ENCODE results near the gene GPHB5.

- TF ChIP-seq JUNB (IDR thresholded peaks at IDR 0.05; ENCODE audit: unreplicated experiment) (no peak), CTCF (conservative IDR thresholded peaks at IDR 0.05; ENCODE audit: low read depth in 2 of 2) (peak; percentile 71 to 79), EZH2 (IDR thresholded peaks at IDR 0.05; ENCODE audit: low read depth, unreplicated experiment) (no peak), EZH2phosphoT487 (IDR thresholded peaks at IDR 0.05; ENCODE audit: unreplicated experiment) (no peak)
Observed at GRCh38 chr14:63308723-63309317, 9.9 kb downstream of the GPHB5 start.

All from GM23338 (cell line).